BLaER1 treated with 17β-estradiol and CSF1 and Interleukin-3, amounts not matched to agents 10 nM and 100 nM (cell line): ENCODE data around the gene XBP1.
A peak's percentile ranks its signal among the peaks of the same experiment; 100 is the strongest.

Experiments
- H3K27ac ChIP-seq, 11 experiments: shearing (Covaris generic); formaldehyde crosslinking; 2 replicates each; pipeline ENCODE4 v1.8.1; 2022
- H3K27me3 ChIP-seq, 11 experiments: shearing (Covaris generic); formaldehyde crosslinking; 2 replicates each; pipeline ENCODE4 v1.8.1; 2022
- H3K36me3 ChIP-seq, 11 experiments: shearing (Covaris generic); formaldehyde crosslinking; 2 replicates each; pipeline ENCODE4 v1.8.1; 2022
- H3K4me1 ChIP-seq, 10 experiments: shearing (Covaris generic); formaldehyde crosslinking; 2 replicates each; pipeline ENCODE4 v1.8.1; 2022
- H3K4me2 ChIP-seq, 11 experiments: shearing (Covaris generic); formaldehyde crosslinking; 2 replicates each; pipeline ENCODE4 v1.8.1; 2022
- H3K4me3 ChIP-seq, 10 experiments: shearing (Covaris generic); formaldehyde crosslinking; 2 replicates each; pipeline ENCODE4 v1.8.1; 2022
- H3K9ac ChIP-seq, 11 experiments: shearing (Covaris generic); formaldehyde crosslinking; 2 replicates each; pipeline ENCODE4 v1.8.1; 2022
- H3K9me3 ChIP-seq, 11 experiments: shearing (Covaris generic); formaldehyde crosslinking; replicated peaks in 1 of 11; 2 replicates each; pipeline ENCODE4 v1.8.1; 2022
- H4K20me1 ChIP-seq, 11 experiments: shearing (Covaris generic); formaldehyde crosslinking; 2 replicates each; pipeline ENCODE4 v1.8.1; 2022
- Cebpa-rat ChIP-seq, 11 experiments: shearing (Covaris generic); IDR thresholded peaks; 2 replicates each; pipeline ENCODE4 v1.8.1; 2022

The XBP1 gene

GRCh38 chr22:28822930-28823551, 22.7 kb upstream of the XBP1 start:
- H3K36me3 ChIP-seq: peaks cover 0 to 15% (median 0%) of the 10 kb centered on the region in 11 experiments; a peak in 3 of 22 replicates
- H3K4me1 ChIP-seq: peaks cover 64 to 79% (median 72%) of the 10 kb centered on the region in 10 experiments
- peak overlapping the region in 5 of 11 experiments; percentile 10 to 56 (median 23); a peak in 7 of 22 replicates for H3K9ac ChIP-seq
- TF ChIP-seq Cebpa-rat (IDR thresholded peaks at IDR 0.05): no peak
- no peaks in the 10 kb centered on the region for H3K27me3 ChIP-seq
- H3K9me3 ChIP-seq: peaks cover 0 to 15% (median 8%) of the 10 kb centered on the region in 11 experiments; a peak in 13 of 22 replicates
- H4K20me1 ChIP-seq: no peaks in the 10 kb centered on the region
- H3K27ac ChIP-seq: peak overlapping the region in 9 of 11 experiments; percentile 1 to 58 (median 16); a peak in 8 of 22 replicates
- H3K4me2 ChIP-seq: peak overlapping the region; percentile 79 to 99 (median 91)
- no peak overlapping the region for H3K4me3 ChIP-seq

DNA sequence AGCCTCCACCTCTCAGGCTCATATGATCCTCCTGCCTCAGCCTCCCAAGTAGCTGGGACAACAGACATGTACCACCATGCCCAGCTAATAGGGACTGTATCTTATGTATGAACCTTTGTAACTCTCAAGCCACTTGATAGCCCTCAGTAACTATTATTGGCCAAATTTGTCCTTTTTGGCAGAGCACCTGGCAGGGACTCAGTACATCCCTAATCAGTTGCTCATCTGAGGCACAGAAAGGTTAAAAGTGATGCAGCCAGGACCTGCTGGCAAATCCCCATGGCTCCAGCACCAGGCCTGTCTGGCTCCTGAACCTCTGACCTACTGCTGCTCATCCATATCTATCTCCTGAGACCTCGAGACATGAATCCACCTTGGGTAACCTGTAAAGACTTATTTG, 21.1 kb upstream of the XBP1 start:
- Histone ChIP-seq H3K27me3 (no peaks in the 10 kb centered on the region), H3K9ac (no peak overlapping the region; a peak in 1 of 22 replicates), H3K27ac (peak overlapping the region in 8 of 11 experiments; percentile 5 to 99 (median 69); a peak in 9 of 22 replicates), H3K9me3 (peaks cover 0 to 5% (median 1%) of the 10 kb centered on the region in 11 experiments; a peak in 6 of 22 replicates), H4K20me1 (no peaks in the 10 kb centered on the region), H3K36me3 (peaks cover 0 to 11% (median 0%) of the 10 kb centered on the region in 11 experiments; a peak in 2 of 22 replicates), H3K4me3 (no peak overlapping the region), H3K4me1 (peaks cover 73 to 80% (median 75%) of the 10 kb centered on the region in 10 experiments), H3K4me2 (peak overlapping the region; percentile 79 to 99 (median 91); a peak in 21 of 22 replicates)
- TF ChIP-seq Cebpa-rat (IDR thresholded peaks at IDR 0.05): no peak

GRCh38 chr22:28820885-28821284, 20.5 kb upstream of the XBP1 start:
- peak overlapping the region in 6 of 11 experiments; percentile 1 to 40 (median 26); a peak in 7 of 22 replicates for H3K9ac ChIP-seq
- H4K20me1 ChIP-seq: no peaks in the 10 kb centered on the region
- H3K4me2 ChIP-seq: peak overlapping the region; percentile 79 to 99 (median 91); a peak in 21 of 22 replicates
- H3K27me3 ChIP-seq: no peaks in the 10 kb centered on the region
- peaks cover 79 to 86% (median 81%) of the 10 kb centered on the region in 10 experiments for H3K4me1 ChIP-seq
- peak overlapping the region in 9 of 11 experiments; percentile 68 to 99 (median 95); a peak in 15 of 22 replicates for H3K27ac ChIP-seq
- H3K36me3 ChIP-seq: peaks cover 0 to 11% (median 0%) of the 10 kb centered on the region in 11 experiments; a peak in 2 of 22 replicates
- H3K9me3 ChIP-seq: peaks cover 0 to 4% (median 0%) of the 10 kb centered on the region in 11 experiments; a peak in 6 of 22 replicates
- no peak overlapping the region for H3K4me3 ChIP-seq
- TF ChIP-seq Cebpa-rat (IDR thresholded peaks at IDR 0.05): no peak

DNA sequence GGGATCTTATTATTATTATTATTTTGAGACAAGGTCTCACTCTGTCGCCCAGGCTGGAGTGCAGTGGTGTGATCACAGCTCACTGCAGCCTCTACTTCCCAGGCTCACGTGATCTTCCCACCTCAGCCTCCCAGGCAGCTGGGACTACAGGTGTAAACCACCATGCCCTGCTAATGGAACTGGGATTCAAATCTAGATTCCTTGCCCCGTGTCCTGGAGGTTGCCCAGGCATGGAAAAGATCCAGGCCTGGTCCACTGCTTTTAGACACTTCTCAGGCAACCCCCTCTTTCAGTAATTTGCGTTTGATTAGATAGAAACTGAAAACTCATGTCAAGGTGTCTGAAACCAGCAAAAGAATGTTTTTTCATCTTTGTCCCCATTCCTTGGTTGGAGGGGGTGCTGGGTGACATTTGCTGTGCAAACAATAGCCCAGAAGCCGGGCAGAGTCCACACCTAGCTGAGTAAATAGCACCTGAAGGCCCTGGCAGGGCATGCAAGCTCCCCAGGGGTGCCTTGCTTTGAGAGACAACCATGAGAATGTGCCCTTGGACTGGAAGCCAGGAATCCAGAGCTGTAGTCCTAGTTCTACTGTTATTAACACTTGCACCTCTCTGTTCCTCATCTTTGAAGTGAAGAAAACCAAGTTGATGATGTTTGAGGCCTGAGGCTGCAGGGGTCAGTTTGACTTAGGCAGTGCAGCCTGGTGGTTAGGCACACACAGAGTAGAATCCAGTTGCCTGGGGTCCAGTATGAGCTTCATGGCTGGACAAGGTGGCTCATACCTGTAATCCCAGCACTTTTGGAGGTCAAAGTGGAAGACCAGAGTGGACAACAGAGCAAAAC, 19.1 kb upstream of the XBP1 start:
- Histone ChIP-seq H3K4me1 (peaks cover 93 to 100% (median 95%) of the 10 kb centered on the region in 10 experiments), H3K27ac (peak overlapping the region; percentile 68 to 99 (median 91); a peak in 21 of 22 replicates), H3K4me3 (peak overlapping the region in 4 of 10 experiments; percentile 12 to 58 (median 40); a peak in 2 of 20 replicates), H3K9me3 (no peaks in the 10 kb centered on the region), H3K36me3 (peaks cover 0 to 3% (median 0%) of the 10 kb centered on the region in 11 experiments; a peak in 1 of 22 replicates), H3K9ac (peak overlapping the region; percentile 57 to 79 (median 73); a peak in 20 of 22 replicates), H3K4me2 (peak overlapping the region; percentile 79 to 99 (median 91)), H3K27me3 (no peaks in the 10 kb centered on the region), H4K20me1 (no peaks in the 10 kb centered on the region)
- no peak for TF ChIP-seq Cebpa-rat (IDR thresholded peaks at IDR 0.05)

GRCh38 chr22:28817919-28818859, 17.8 kb upstream of the XBP1 start:
- H3K9ac ChIP-seq: peak overlapping the region; percentile 57 to 79 (median 73)
- H3K4me2 ChIP-seq: peak overlapping the region; percentile 79 to 99 (median 91)
- peak overlapping the region; percentile 1 to 58 (median 17); a peak in 12 of 20 replicates for H3K4me3 ChIP-seq
- H3K9me3 ChIP-seq: no peaks in the 10 kb centered on the region
- no peaks in the 10 kb centered on the region for H4K20me1 ChIP-seq
- H3K36me3 ChIP-seq: no peaks in the 10 kb centered on the region
- peak in 2 of 11 experiments; percentile 12 to 18; a peak in 1 of 22 replicates for TF ChIP-seq Cebpa-rat (IDR thresholded peaks at IDR 0.05)
- peaks cover 99 to 100% (median 100%) of the 10 kb centered on the region in 10 experiments for H3K4me1 ChIP-seq
- H3K27me3 ChIP-seq: no peaks in the 10 kb centered on the region
- H3K27ac ChIP-seq: peak overlapping the region; percentile 68 to 99 (median 91)

DNA sequence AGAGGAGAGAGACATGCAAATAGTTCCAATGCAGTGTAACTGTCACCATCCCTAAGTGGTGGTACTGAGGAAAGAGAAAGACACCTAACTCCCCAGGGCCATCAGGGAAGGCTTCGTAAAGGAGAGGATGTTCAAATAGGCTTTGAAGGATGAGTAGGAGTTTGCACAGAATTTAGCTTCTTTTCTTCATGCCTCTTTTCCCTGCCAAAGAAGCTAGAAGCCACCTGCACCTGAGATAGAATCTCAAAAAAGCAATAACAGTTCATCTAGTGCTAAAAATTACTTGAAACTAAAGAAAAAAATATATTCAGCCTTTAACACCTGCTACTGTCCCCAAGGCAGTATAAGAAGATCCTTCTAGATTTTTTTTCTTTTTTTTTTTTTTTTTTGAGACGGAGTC, 16.7 kb upstream of the XBP1 start:
- Histone ChIP-seq H3K4me3 (no peak overlapping the region), H4K20me1 (no peaks in the 10 kb centered on the region), H3K36me3 (no peaks in the 10 kb centered on the region), H3K4me2 (peak overlapping the region; percentile 79 to 99 (median 91); a peak in 21 of 22 replicates), H3K27ac (peak overlapping the region in 10 of 11 experiments; percentile 68 to 100 (median 96); a peak in 17 of 22 replicates), H3K4me1 (peaks cover 99 to 100% (median 100%) of the 10 kb centered on the region in 10 experiments), H3K27me3 (no peaks in the 10 kb centered on the region), H3K9me3 (no peaks in the 10 kb centered on the region), H3K9ac (peak overlapping the region in 4 of 11 experiments; percentile 3 to 89 (median 36); a peak in 5 of 22 replicates)
- no peak for TF ChIP-seq Cebpa-rat (IDR thresholded peaks at IDR 0.05)

- TF ChIP-seq Cebpa-rat (IDR thresholded peaks at IDR 0.05): no peak
- Histone ChIP-seq H4K20me1 (no peaks in the 10 kb centered on the region), H3K9ac (peak overlapping the region; percentile 54 to 91 (median 89)), H3K9me3 (no peaks in the 10 kb centered on the region), H3K27me3 (no peaks in the 10 kb centered on the region), H3K4me1 (peaks cover 97 to 100% (median 98%) of the 10 kb centered on the region in 10 experiments), H3K36me3 (no peaks in the 10 kb centered on the region), H3K4me3 (peak overlapping the region in 6 of 10 experiments; percentile 10 to 48 (median 20); a peak in 8 of 20 replicates), H3K27ac (peak overlapping the region; percentile 79 to 100 (median 99); a peak in 21 of 22 replicates), H3K4me2 (peak overlapping the region; percentile 79 to 99 (median 91))
Observed at GRCh38 chr22:28815729-28816128, 15.4 kb upstream of the XBP1 start.
